Liver (tissue), 3 donors: ENCODE results near the gene GAL3ST3.

Experiments used
- FOXA1 ChIP-seq: IDR thresholded peaks from 2 replicates; pipeline ENCODE4 v1.6.1; 2016; ENCODE audit warnings: antibody characterized with exemption
- GABPA ChIP-seq, 2 donors: IDR thresholded peaks in 1 of 2; conservative IDR thresholded peaks in 1 of 2; 2 replicates each; pipeline ENCODE4 v1.6.1; 2016; ENCODE audit warnings: antibody characterized with exemption in 2 of 2, mild to moderate bottlenecking in 1 of 2, moderate library complexity in 1 of 2
- HNF4G ChIP-seq: IDR thresholded peaks from 2 replicates; pipeline ENCODE4 v1.6.1; 2016; ENCODE audit warnings: antibody characterized with exemption
- JUND ChIP-seq, 2 donors: IDR thresholded peaks; 2 replicates each; pipeline ENCODE4 v1.6.1; 2016; ENCODE audit warnings: antibody characterized with exemption in 2 of 2
- MAX ChIP-seq: IDR thresholded peaks from 2 replicates; pipeline ENCODE4 v1.6.1; 2016; ENCODE audit warnings: antibody characterized with exemption
- NR2F2 ChIP-seq: IDR thresholded peaks from 2 replicates; pipeline ENCODE4 v1.6.1; 2016; ENCODE audit warnings: antibody characterized with exemption
- RAD21 ChIP-seq, 2 donors: IDR thresholded peaks; 2 replicates each; pipeline ENCODE4 v1.6.1; 2016; ENCODE audit warnings: antibody characterized with exemption in 2 of 2, mild to moderate bottlenecking in 2 of 2
- REST ChIP-seq: IDR thresholded peaks from 2 replicates; pipeline ENCODE4 v1.6.1; 2016; ENCODE audit warnings: antibody characterized with exemption, mild to moderate bottlenecking
- SP1 ChIP-seq: IDR thresholded peaks from 2 replicates; pipeline ENCODE4 v1.6.1; 2018; ENCODE audit warnings: antibody characterized with exemption, mild to moderate bottlenecking
- TAF1 ChIP-seq: conservative IDR thresholded peaks from 2 replicates; pipeline ENCODE4 v1.6.1; 2016; ENCODE audit warnings: antibody characterized with exemption, mild to moderate bottlenecking
- TF ChIP-seq, protein P1 (sequence below): fragments of 150-350 bp; IDR thresholded peaks from 2 replicates; pipeline ENCODE4 v1.5.1; 2017; ENCODE audit warnings: improper control_type of control experiment, low read depth, low read length; ENCODE audit not compliant: missing input control
- TF ChIP-seq, protein P2 (sequence below): IDR thresholded peaks from 2 replicates; pipeline ENCODE4 v1.6.1; 2016; ENCODE audit warnings: antibody characterized with exemption
- donor health status: healthy.
- donor health status: healthy.

DNA sequence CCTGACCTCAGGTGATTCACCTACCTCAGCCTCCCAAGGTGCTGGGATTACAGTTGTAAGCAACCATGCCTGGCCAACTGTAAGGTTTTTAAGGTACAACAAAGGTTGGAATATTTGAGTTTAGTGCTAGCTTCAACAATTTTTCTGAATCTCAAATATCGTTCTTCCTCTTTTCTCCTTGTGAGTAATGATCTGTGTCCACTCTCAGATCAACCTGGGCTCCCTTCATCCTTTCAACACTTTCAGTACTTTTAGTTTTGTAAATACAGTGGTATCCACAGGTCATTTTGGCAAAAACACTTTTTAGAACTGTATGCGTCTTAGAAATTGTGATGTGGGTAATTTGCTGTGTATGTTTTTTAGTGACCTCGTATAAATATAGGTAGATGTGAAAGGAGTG is 29.0 kb upstream of the GAL3ST3 start:
- TF ChIP-seq, protein P1, sequence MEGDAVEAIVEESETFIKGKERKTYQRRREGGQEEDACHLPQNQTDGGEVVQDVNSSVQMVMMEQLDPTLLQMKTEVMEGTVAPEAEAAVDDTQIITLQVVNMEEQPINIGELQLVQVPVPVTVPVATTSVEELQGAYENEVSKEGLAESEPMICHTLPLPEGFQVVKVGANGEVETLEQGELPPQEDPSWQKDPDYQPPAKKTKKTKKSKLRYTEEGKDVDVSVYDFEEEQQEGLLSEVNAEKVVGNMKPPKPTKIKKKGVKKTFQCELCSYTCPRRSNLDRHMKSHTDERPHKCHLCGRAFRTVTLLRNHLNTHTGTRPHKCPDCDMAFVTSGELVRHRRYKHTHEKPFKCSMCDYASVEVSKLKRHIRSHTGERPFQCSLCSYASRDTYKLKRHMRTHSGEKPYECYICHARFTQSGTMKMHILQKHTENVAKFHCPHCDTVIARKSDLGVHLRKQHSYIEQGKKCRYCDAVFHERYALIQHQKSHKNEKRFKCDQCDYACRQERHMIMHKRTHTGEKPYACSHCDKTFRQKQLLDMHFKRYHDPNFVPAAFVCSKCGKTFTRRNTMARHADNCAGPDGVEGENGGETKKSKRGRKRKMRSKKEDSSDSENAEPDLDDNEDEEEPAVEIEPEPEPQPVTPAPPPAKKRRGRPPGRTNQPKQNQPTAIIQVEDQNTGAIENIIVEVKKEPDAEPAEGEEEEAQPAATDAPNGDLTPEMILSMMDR: no peak
- no peak for TF ChIP-seq MAX
- TF ChIP-seq, protein P2, sequence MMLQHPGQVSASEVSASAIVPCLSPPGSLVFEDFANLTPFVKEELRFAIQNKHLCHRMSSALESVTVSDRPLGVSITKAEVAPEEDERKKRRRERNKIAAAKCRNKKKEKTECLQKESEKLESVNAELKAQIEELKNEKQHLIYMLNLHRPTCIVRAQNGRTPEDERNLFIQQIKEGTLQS: no peak
- TF ChIP-seq REST: no peak
- TF ChIP-seq RAD21 (IDR thresholded peaks at IDR 0.05): no peak
- no peak for TF ChIP-seq TAF1
- TF ChIP-seq FOXA1: no peak
- TF ChIP-seq SP1: no peak
- TF ChIP-seq HNF4G: no peak
- TF ChIP-seq GABPA (IDR thresholded peaks at IDR 0.05 in 1 of 2, conservative IDR thresholded peaks at IDR 0.05 in 1 of 2): no peak
- TF ChIP-seq NR2F2: no peak
- no peak for TF ChIP-seq JUND (IDR thresholded peaks at IDR 0.05)
